ENCODE results near the gene CERS6.

Gene CERS6

GRCh38 chr2:168503901-168504300, 47.8 kb downstream of the CERS6 start:
- no peak for DNase-seq

GRCh38 chr2:168504323-168504722, 48.3 kb downstream of the CERS6 start:
- DNase-seq: no peak

GRCh38 chr2:168510125-168510756, 54.2 kb downstream of the CERS6 start:
- no peak for DNase-seq

GRCh38 chr2:168514692-168515091, 58.6 kb downstream of the CERS6 start:
- no peak for DNase-seq

- DNase-seq: no peak
These were observed 59.4 kb downstream of the CERS6 start for GRCh38 chr2:168515502-168515901.

GRCh38 chr2:168517816-168518215, 61.7 kb downstream of the CERS6 start:
- no peak for DNase-seq

GRCh38 chr2:168518555-168519066, 62.5 kb downstream of the CERS6 start:
- no peak for DNase-seq

GRCh38 chr2:168519534-168520308, 63.6 kb downstream of the CERS6 start:
- DNase-seq: no peak

GRCh38 chr2:168521053-168521741, 65.1 kb downstream of the CERS6 start:
- DNase-seq: no peak

GRCh38 chr2:168522446-168522845, 66.4 kb downstream of the CERS6 start:
- DNase-seq: no peak

GRCh38 chr2:168524005-168524404, 67.9 kb downstream of the CERS6 start:
- DNase-seq: no peak

GRCh38 chr2:168525020-168525419, 68.9 kb downstream of the CERS6 start:
- DNase-seq: no peak

- DNase-seq: no peak
These were observed 69.8 kb downstream of the CERS6 start for GRCh38 chr2:168525716-168526446.

- DNase-seq: no peak
These were observed 70.6 kb downstream of the CERS6 start for GRCh38 chr2:168526641-168527040.

- no peak for DNase-seq
These were observed 71.9 kb downstream of the CERS6 start for GRCh38 chr2:168528016-168528415.

- DNase-seq: no peak
These were observed 72.4 kb downstream of the CERS6 start for GRCh38 chr2:168528469-168528868.

GRCh38 chr2:168529054-168529833, 73.2 kb downstream of the CERS6 start:
- DNase-seq: peak; percentile 4 to 26

GRCh38 chr2:168529900-168530561, 74.0 kb downstream of the CERS6 start:
- no peak for DNase-seq

GRCh38 chr2:168530982-168531622, 75.0 kb downstream of the CERS6 start:
- peak; percentile 77 to 84 for DNase-seq

GRCh38 chr2:168534926-168535325, 78.9 kb downstream of the CERS6 start:
- DNase-seq: no peak

GRCh38 chr2:168536925-168537466, 80.9 kb downstream of the CERS6 start:
- DNase-seq: no peak
